ENCODE results near the gene SLC44A3.

Gene SLC44A3

GRCh38 chr1:94843430-94843829 is 23.3 kb downstream of the SLC44A3 start:
- DNase-seq = peak; percentile 16

- no peak for DNase-seq
Observed at GRCh38 chr1:94843846-94844245, 23.7 kb downstream of the SLC44A3 start.

DNA sequence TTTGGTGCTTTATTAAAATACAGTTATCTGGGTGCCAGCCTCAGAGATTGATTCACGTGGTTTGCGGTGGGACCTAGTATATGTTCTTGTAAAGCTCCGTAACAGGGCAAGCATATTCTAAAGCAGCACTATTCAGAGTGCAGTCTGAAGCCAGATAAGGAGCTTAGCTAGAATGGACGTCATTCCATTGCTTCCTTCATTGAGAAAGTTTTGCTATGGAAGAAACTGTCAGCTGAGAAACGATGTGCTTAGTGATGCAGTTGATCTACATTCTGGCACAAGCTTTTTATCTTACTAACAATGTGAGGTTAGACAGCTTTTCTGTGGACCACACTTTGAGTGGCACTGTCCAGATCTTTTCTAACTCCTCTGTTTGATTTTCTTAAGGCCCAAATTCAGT is 26.2 kb downstream of the SLC44A3 start:
- DNase-seq = no peak

DNA sequence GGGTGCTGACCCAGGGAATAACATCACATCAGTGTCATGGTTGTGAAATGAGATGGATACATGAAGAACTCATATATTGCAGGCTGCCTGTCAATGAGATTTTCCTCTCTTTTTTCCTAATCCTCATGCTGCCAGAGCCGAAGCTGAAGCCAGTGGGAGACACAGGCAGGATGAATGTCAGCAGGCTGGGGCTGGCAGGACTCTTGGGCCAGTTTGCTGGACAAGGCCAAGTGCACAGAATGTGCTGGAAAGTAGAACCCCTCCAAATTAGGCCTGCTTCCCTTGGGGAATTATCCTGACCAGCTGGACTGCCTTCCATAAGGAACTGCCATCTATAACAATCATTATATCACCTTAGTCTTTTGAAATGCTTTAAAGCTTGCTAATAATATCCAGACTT is 31.4 kb downstream of the SLC44A3 start:
- DNase-seq = no peak

- DNase-seq = no peak
Observed at GRCh38 chr1:94852788-94853187, 32.6 kb downstream of the SLC44A3 start.

GRCh38 chr1:94854458-94855306 is 34.5 kb downstream of the SLC44A3 start:
- peak; percentile 96 for DNase-seq

GRCh38 chr1:94855307-94855700 is 35.1 kb downstream of the SLC44A3 start:
- DNase-seq = peak; percentile 51

DNA sequence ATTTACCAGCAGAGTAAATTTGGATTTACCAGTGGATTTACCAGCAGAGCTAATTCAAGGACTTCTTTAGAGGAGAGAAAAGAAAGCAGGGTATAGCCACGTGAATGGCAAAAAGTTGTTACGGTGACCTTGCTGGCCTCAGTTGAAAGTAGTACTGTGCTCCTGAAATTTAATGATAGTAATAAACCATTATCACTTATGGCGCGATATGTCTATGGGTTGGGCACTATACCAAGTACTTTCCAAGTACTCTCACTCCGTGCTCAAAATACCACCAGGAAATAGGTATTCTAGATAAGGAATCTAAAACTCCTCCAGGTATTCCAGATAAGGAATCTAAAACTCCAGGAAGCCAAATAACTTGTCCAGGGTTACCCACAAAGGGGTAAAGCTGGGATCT is 35.8 kb downstream of the SLC44A3 start:
- DNase-seq = no peak

DNA sequence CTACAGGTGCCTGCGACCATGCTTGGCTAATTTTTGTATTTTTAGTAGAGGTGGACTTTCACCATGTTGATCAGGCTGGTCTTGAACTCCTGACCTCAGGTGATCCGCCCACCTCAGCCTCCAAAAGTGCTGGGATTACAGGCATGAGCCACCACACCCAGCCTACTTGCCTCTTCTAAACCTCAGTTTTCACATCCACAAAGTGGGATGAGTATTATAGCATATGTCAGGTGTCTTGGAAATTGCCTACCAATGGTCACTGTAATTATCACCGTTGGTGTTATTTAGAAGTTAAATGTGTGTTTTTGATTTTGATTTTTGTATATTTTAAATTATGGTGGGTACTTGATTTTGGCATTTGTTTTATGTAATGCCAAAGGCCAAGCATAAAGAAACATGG is 36.7 kb downstream of the SLC44A3 start:
- no peak for DNase-seq

DNA sequence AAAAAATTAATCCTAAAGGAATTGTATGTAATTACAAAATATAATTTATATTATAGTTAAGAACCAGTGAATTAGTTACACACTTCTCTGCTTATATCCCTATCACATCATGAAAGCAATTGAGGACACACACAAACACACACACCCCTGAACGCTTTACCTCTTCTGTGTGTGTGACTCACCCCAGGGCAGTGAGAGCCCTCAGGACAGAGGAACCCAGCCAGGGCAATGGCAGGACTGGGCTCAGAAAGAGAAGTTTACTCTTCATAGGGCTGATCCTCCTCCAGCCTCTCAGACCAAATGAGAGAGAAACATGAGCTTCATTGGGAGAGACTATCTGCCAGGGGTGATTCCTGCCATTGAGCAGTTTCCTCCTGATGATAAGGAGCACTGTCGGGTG is 38.1 kb downstream of the SLC44A3 start:
- peak; percentile 53 for DNase-seq

- no peak for DNase-seq
Observed at GRCh38 chr1:94859174-94859573, 39.0 kb downstream of the SLC44A3 start.

GRCh38 chr1:94862718-94863117 is 42.6 kb downstream of the SLC44A3 start:
- DNase-seq = no peak

- DNase-seq = peak; percentile 75
Observed at GRCh38 chr1:94863297-94863911, 43.2 kb downstream of the SLC44A3 start.

- DNase-seq = peak; percentile 81
Observed at GRCh38 chr1:94863919-94864318, 43.8 kb downstream of the SLC44A3 start.

DNA sequence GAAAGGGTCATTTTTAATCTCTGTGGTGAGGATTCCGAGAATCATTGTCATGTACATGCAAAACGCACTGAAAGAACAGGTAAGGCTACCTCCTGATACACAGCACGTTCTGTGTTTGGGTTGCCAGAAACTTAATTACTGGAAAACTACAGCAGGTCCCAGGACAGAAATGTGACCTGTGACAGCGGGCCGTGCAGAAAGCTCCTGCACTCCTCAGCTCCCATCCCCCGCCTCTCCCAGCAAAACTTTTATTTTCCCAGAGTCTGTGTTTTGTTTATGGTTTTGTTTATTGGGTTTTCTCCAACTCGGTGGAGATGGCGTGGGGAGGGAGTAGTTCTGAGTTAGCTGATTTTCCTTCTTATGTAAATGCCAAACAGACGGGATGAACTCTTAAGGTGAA is 44.7 kb downstream of the SLC44A3 start:
- DNase-seq = no peak

DNA sequence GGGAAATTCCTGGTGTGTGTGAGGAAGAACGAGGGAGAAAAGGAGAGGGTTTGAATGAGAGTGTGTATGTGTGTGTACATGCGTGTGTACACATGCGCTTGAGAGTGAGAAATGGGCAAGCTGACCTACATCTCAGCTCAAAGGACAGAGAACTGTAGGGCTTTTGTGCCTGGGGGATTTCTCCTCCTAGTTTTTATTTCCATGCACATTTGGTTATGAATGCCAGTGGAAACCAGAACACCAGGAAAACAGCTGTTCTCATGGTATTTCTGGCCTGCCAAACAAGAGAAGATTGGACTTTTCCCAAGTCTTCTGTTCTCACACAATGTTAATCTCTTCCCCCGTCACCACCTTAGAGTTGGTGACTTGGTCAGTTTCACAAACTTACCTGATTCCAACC is 45.2 kb downstream of the SLC44A3 start:
- DNase-seq = no peak

GRCh38 chr1:94866164-94866807 is 46.1 kb downstream of the SLC44A3 start:
- DNase-seq = no peak

- no peak for DNase-seq
Observed at GRCh38 chr1:94871031-94871430, 50.9 kb downstream of the SLC44A3 start.

DNA sequence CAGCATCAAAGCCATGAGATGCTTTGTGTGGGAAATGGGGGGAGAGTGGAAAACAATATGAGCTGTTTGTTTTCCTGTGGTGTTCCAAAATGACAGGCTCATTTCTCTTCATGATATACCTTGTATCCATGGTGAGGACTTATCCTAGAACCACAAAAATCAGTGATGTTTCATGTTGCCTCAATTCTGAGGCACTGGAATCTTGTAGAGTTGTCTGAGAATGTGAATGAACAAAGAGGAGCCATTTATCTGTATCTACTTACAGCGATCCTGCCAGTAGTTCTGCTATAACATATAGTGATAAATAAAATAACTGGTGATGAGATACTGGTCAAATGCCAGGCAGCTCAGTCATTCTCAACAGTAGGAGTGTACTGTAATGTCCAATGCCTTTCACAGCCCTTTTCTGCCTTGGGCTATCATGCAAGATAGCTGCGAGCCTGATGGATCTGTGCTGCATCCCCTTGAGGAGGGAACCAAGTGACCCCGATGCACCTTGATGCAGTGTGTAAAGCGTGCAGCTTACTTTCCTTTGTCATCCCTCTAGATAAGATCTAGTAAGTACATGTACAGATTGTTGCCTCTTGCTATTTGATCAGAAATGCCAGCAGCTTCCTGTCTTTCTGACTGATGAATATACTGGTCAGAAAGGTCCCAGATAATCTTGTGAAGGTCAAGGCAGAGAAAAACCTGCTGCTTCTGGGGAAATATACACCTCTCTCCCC is 52.8 kb downstream of the SLC44A3 start:
- DNase-seq = no peak

GRCh38 chr1:94873520-94874351 is 53.6 kb downstream of the SLC44A3 start:
- peak; percentile 91 for DNase-seq

- DNase-seq = no peak
Observed at GRCh38 chr1:94874423-94874822, 54.3 kb downstream of the SLC44A3 start.

DNA sequence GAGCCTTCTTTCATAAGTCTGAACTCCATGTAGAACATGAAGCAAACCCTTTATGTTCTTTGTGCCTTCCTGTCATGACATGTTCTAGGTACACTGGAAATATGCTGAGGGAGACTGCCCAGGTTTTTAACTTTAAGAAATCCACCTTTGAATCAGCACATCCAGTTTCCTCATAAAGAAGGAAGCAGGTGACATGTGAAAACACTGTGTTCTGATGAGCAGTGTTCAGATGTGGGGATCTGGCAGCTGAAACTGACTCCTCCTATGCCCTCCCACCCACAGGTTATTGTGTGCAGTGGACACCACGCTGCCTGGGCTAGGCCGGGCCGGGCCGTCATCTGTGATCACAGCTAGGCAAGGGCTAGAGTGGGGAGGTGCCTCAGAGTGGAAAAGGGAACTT is 55.6 kb downstream of the SLC44A3 start:
- DNase-seq = no peak
